SK-N-SH (cell line): Measurements from ENCODE around the gene EPHA6.

Experiments
- CHD2 ChIP-seq: fragments of 150-350 bp; IDR thresholded peaks from 2 replicates; pipeline ENCODE4 v1.6.1; 2018; ENCODE audit warnings: low read length; ENCODE audit not compliant: partially characterized antibody
- CTCF ChIP-seq: fragments of 200-600 bp; sonication (generic); IDR thresholded peaks from 2 replicates; pipeline ENCODE4 v1.6.1; 2017; ENCODE audit warnings: antibody characterized with exemption, mild to moderate bottlenecking, moderate library complexity
- EP300 ChIP-seq, 2 experiments: IDR thresholded peaks; 2 replicates each; pipeline versions ENCODE4 v1.4.0 to v1.6.1; 2012; ENCODE audit warnings: borderline replicate concordance in 1 of 2, low read depth in 1 of 2, low read length in 1 of 2
- GATA2 ChIP-seq: sonication (generic); formaldehyde crosslinking; IDR thresholded peaks from 2 replicates; pipeline ENCODE4 v1.5.0; 2020; ENCODE audit warnings: mild to moderate bottlenecking, missing genetic modification reagents
- PBX3 ChIP-seq: IDR thresholded peaks from 2 replicates; pipeline ENCODE4; 2012
- POLR2AphosphoS5 ChIP-seq: IDR thresholded peaks from 2 replicates; pipeline ENCODE4 v1.6.1; 2012; ENCODE audit warnings: low read depth, low read length
- SIN3A ChIP-seq: IDR thresholded peaks from 2 replicates; pipeline ENCODE4 v1.6.1; 2012; ENCODE audit warnings: low read depth, mild to moderate bottlenecking, low read length, moderate library complexity, borderline replicate concordance
- TEAD4 ChIP-seq: IDR thresholded peaks from 2 replicates; pipeline ENCODE4 v1.4.0; 2012; ENCODE audit warnings: mild to moderate bottlenecking, borderline replicate concordance; ENCODE audit not compliant: insufficient read depth

GRCh38 chr3:96991800-96992365, 177.5 kb downstream of the EPHA6 start:
- no peak for TF ChIP-seq EP300 (IDR thresholded peaks at IDR 0.05; ENCODE audit: borderline replicate concordance in 1 of 2, low read depth in 1 of 2, low read length in 1 of 2)
- TF ChIP-seq CTCF, result no peak
- no peak for TF ChIP-seq CHD2
- TF ChIP-seq POLR2AphosphoS5, result no peak
- no peak for TF ChIP-seq TEAD4
- TF ChIP-seq GATA2 (CRISPR knock-in tag), result no peak
- no peak for TF ChIP-seq SIN3A
- no peak for TF ChIP-seq PBX3
